Mucosa of gallbladder (tissue), 1 donor: Measurements from ENCODE around the gene SLC5A3. TPM values are rescaled to one million over a fixed set of nuclear protein-coding genes. Genes with fewer than 3 reads are reported as not detected.

Experiments
- DNase-seq: peaks from one replicate; pipeline ENCODE4 v3.0.0-alpha.2; 2020; ENCODE audit warnings: low spot score
- total RNA-seq: library from RNA; stranded (reverse); gene quantifications from one replicate; pipeline ENCODE4 v1.2.1, GENCODE V29; 2021
- donor health status: DM: no; HTN: no; CAD: no.

SLC5A3 gene
- total RNA-seq, 1 donor from 2014 or later, result 19.1 TPM

DNA sequence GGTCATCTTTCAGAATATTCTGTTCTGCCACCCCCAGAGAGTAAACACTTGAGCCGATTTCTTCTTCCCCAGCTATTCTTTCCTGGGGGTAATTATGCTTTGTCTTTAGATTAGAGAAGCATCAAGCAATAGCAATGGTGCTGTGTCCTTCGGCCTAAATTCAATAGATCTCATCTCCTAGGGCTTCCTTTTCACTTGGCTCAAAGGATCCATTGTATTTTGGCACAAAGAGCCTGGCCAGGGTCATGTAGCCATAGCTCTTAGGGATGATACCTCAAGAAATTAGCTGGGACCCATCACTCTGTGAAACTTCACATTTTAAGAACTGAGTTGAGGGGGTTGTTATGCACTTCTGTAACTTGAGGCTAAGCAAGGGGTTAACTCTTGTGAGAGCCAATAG lies 27.0 kb downstream of the SLC5A3 start:
- no peak for DNase-seq

DNA sequence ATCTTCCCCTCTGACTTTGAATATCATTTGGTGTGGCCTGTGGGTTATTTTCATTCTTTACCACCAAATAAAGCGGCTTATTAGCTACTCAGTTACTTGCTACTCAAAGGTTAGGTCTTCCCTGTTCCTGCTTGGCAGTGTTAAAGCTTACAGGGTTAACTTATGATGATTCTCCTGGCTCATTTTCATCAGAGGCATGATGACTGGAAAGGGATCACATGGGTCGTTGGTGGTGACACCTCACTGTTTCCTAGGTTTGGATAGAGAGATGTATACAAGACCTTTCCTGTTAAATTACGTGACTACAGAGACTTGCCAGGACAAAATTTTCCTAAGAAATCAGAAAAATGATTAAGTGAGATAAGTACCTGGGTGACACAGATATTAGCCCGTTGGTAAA lies 27.4 kb downstream of the SLC5A3 start:
- no peak for DNase-seq

DNA sequence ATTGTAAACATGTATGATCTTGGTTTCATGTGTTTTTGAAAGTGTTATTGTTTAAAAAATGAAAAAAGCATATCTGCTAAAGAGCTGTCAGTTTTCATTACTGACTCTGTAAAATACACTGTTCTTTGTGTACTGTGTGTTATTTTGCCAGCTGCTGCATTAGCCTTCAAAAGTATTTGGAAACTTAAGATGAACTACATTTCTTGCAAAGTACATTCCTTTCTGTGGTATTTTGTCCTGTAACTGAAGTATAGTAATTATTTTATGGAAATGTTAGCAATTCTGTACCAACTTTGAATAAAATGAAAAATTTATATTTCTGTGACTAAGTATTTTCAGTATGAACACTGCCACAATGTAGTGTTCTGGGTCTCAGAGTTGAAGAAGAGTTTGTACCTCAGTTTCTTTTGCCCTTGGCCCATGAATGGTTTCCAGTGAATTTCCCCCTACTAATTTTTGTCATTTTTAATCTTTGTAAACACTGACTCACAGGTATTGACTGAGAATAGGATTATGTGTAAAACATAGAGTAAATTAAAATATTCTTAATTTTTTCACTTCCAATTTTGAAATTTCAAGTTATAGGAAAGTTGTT lies 32.7 kb downstream of the SLC5A3 start:
- DNase-seq, result no peak

- DNase-seq, result no peak
Measured at GRCh38 chr21:34107606-34108005, 34.2 kb downstream of the SLC5A3 start.

DNA sequence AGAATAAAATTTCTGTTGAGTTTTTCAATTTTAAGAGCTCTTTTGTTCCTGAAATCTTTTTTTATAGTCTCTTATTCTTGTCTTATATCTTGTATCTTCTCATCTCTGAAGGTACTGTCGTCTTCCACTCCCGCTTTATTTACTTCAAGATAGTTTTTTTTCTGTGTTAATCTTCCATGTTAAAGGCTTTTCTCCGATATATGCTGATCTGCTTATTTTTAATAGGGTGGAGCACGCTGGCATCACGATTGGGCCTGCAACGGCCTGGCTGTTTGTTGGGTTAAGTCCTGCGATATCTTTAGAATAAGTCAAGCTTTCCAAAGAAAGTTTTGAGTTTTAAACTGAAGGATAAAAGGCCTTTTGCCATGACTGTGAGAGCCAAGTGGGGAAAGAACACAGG lies 35.7 kb downstream of the SLC5A3 start:
- DNase-seq, result no peak

DNA sequence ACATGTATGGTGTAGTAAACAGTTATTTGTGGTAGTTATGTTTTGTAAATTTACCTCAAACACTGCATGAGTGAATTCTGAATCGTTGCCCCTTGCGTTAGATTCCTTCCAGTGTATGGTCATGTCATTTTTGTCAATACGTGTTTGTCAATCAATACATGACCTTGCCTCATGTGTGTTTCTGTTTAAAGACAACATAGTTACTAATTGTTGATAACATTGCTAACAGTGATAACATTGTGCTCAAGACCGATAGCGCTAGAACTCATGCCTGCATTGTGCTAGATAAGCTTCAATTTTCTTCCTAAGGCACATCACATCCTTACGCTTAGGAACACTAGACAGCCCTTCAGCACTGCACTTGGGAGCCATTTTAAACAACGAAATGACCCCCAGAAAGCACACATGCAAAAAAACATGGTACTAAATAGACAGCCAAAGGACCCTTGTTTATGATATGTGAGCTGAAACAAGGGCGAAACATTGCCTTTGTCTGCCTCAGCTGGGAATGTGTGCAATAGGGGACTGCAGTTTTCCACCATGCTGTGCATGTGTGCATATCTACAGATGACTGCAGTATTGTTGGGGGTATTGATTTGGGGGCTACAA lies 37.3 kb downstream of the SLC5A3 start:
- DNase-seq, result no peak

DNA sequence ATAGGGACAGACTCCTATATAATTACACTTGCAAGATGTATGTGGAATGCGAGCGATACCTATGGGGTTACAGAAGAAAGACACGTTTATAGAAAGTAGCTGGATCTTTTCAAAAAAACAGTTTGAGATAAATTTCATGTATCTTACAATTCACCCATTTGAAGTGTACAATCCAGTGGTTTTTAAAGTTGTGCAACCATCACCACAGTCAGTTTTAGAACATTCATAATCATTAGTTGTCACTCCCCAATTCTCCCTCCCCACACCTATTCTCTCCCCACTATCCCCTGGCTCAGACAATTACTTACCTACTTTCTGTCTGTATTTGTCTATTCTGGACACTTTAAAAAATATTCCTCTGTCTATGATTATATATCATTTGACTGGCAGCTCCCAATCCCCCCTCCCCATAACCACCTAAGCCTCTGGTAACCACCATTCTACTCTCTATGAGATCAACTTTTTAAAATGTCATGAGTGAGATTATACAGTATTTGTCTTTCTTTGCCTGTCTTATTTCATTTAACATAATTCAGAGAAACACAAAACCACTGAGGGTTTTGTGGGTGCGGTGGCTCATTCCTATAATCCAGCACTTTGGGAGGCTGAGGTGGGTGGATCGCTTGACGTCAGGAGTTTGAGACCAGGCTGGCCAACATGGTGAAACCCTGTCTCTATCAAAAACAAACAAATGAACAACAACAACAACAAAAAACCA lies 39.1 kb downstream of the SLC5A3 start:
- DNase-seq, result no peak

GRCh38 chr21:34113842-34114241 lies 40.5 kb downstream of the SLC5A3 start:
- no peak for DNase-seq

DNA sequence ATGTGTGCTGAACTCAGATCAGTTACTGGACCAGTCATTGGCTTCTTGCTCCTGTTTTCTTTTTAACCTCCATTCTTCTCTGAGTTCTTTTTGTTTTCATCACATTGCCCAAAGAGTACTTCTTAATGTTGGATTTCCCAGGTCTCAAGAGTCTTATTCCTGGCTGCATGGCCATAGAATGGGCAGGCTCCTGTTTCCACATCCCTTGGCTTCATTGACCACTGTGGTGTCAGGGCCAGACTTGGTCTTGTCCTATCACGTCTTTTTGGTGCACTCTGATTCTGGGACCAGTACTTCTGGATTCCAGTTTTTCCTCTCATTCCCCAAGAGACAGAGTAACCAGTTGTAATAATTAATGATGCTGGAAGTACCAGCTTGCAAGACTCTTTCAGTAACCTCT lies 41.8 kb downstream of the SLC5A3 start:
- DNase-seq, result no peak

GRCh38 chr21:34116569-34116968 lies 43.2 kb downstream of the SLC5A3 start:
- DNase-seq, result no peak

DNA sequence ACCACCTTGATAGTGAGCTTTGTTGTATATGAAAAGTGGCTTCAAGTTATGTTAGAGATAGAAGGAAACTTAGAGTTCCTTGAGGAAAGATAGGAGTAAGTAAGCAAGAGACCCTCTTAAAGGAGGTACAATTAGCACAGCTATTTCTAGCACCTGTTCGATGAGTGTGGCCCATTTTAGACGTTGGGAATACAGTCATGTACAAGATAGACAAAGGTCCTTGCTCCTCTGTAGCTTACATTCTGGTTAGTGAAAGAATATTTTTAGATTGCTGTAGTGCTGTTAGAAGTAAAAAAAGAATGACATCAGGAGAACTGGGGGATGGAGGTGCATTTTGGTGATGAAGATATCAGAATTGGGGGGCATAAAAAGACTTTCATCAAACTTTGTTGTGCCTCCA lies 47.5 kb downstream of the SLC5A3 start:
- DNase-seq, result no peak

DNA sequence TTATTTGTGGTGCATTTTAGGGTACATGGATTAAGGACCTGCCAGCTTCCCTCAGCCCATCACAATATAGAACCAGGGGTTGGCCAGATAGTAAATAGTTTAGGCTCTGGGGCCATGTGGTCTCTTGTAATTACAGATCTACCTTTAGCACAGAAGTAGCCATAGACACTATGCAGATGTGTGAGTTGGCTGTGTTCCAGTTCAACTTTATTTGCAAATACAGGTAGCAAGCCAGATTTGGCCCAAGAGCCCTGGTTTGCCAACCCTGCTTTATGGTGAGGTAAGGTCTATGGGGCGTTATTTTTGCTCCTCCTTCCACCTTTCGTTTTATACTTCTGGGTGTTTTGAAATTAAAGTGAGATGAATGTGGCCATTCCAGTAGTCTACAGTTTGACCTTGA lies 48.7 kb downstream of the SLC5A3 start:
- DNase-seq, result no peak

Other genes with a start within 250 kb of the SLC5A3 start
- gene ATP5PO, start 157.8 kb upstream of the SLC5A3 start, total RNA-seq, result 157 TPM
- 44.9 TPM for gene MRPS6, start within 50 bp of the SLC5A3 start, total RNA-seq